NOMO-1 treated with dmso at 0.1 percent for 144 hours (cell line): ENCODE data around the gene TRIM37.

Experiments
- DNase-seq: peaks from one replicate; lab custom pipeline; 2025; ENCODE audit not compliant: unreplicated experiment; lab: John Stamatoyannopoulos, UW

Gene TRIM37

GRCh38 chr17:58947824-58948223 is 158.9 kb downstream of the TRIM37 start:
- DNase-seq: no peak

- DNase-seq: no peak
Observed at GRCh38 chr17:58947411-58947810, 159.3 kb downstream of the TRIM37 start.

- no peak for DNase-seq
Observed at GRCh38 chr17:58944166-58944565, 162.5 kb downstream of the TRIM37 start.

- DNase-seq: no peak
Observed at GRCh38 chr17:58936295-58936694, 170.4 kb downstream of the TRIM37 start.

GRCh38 chr17:58932956-58933355 is 173.7 kb downstream of the TRIM37 start:
- no peak for DNase-seq
